A549 (cell line): ENCODE measurements around the gene SLCO2B1.

Experiments
- BHLHE40 ChIP-seq: IDR thresholded peaks from 2 replicates; pipeline ENCODE4 v1.6.1; 2012; ENCODE audit warnings: low read depth, low read length, inconsistent platforms
- CHD2 ChIP-seq: fragments of 150-350 bp; IDR thresholded peaks from 2 replicates; pipeline ENCODE4 v1.6.1; 2014; ENCODE audit warnings: low read length; ENCODE audit not compliant: partially characterized antibody
- CTCF ChIP-seq: fragments of >200 bp; sonication (Bioruptor Twin); formaldehyde crosslinking; IDR thresholded peaks from 3 replicates; pipeline ENCODE4 v1.5.1; 2016
- EP300 ChIP-seq, 2 experiments: fragments of >200 bp; sonication (Bioruptor Twin); formaldehyde crosslinking; IDR thresholded peaks; 2 replicates in 1 of 2; 3 replicates in 1 of 2; pipeline ENCODE4 v1.6.1; 2016 to 2017
- MAFK ChIP-seq: fragments of 450-650 bp; IDR thresholded peaks from 2 replicates; pipeline ENCODE4 v1.6.1; 2014; ENCODE audit not compliant: partially characterized antibody
- POLR2A ChIP-seq: IDR thresholded peaks from 2 replicates; pipeline ENCODE4 v1.6.1; 2012; ENCODE audit warnings: mild to moderate bottlenecking, low read length
- REST ChIP-seq: fragments of 200-600 bp; sonication (generic); IDR thresholded peaks from 2 replicates; pipeline ENCODE4 v1.6.1; 2016; ENCODE audit warnings: antibody characterized with exemption, mild to moderate bottlenecking, moderate library complexity
- USF2 ChIP-seq: fragments of 450-650 bp; IDR thresholded peaks from 2 replicates; pipeline ENCODE4 v1.6.1; 2014; ENCODE audit warnings: antibody characterized with exemption
- ZFP36 ChIP-seq: fragments of 450-650 bp; IDR thresholded peaks from 2 replicates; pipeline ENCODE4 v1.6.1; 2014; ENCODE audit warnings: borderline replicate concordance; ENCODE audit not compliant: partially characterized antibody

- no peak for TF ChIP-seq EP300 (IDR thresholded peaks at IDR 0.05)
- TF ChIP-seq POLR2A = no peak
- TF ChIP-seq MAFK = no peak
- TF ChIP-seq CHD2 = no peak
- TF ChIP-seq BHLHE40 = no peak
- TF ChIP-seq ZFP36 = no peak
- TF ChIP-seq USF2 = no peak
- TF ChIP-seq CTCF = no peak
- TF ChIP-seq REST = no peak
Observed at GRCh38 chr11:75145196-75145971, 5.5 kb upstream of the SLCO2B1 start.
